ENCODE measurements around the gene ATP1B3. TPM values are rescaled to one million over a fixed set of nuclear protein-coding genes. Genes with fewer than 3 reads are reported as not detected.

ATP1B3 gene
- total RNA-seq, 1 donor from 2014 or later, result 103 TPM

DNA sequence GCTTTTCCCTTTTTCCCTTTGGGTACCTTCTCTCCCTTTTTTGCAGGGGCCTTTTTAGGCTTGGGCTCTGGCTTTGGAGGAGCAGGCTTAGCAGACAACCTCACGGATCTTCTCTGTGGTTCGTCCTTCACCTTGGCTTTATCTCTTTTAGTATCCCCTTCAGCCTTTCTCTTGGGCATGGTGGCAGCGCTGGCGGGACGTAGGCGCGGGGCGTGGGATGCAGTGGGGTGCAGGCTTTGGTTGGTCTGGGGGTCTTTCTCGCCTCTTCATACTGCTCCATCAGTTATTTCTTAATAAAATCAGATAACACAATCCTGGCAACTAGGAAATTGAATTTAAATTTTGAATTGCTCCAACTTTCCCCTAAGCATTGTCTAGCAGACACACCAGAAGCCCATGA lies 11.3 kb upstream of the ATP1B3 start:
- Mint-ChIP-seq H3K36me3 (ENCODE audit: insufficient read depth) (no peaks in the 10 kb centered on the region), H3K9me3 (ENCODE audit: low read depth) (no peaks in the 10 kb centered on the region), H3K27ac (no peak overlapping the region), H3K4me3 (ENCODE audit: low read depth) (no peak overlapping the region), H3K4me1 (ENCODE audit: low read depth) (no peaks in the 10 kb centered on the region), H3K27me3 (no peaks in the 10 kb centered on the region)
- no peak for DNase-seq (ENCODE audit: low spot score, unreplicated experiment)
- TF ChIP-seq, protein P1, sequence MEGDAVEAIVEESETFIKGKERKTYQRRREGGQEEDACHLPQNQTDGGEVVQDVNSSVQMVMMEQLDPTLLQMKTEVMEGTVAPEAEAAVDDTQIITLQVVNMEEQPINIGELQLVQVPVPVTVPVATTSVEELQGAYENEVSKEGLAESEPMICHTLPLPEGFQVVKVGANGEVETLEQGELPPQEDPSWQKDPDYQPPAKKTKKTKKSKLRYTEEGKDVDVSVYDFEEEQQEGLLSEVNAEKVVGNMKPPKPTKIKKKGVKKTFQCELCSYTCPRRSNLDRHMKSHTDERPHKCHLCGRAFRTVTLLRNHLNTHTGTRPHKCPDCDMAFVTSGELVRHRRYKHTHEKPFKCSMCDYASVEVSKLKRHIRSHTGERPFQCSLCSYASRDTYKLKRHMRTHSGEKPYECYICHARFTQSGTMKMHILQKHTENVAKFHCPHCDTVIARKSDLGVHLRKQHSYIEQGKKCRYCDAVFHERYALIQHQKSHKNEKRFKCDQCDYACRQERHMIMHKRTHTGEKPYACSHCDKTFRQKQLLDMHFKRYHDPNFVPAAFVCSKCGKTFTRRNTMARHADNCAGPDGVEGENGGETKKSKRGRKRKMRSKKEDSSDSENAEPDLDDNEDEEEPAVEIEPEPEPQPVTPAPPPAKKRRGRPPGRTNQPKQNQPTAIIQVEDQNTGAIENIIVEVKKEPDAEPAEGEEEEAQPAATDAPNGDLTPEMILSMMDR (IDR thresholded peaks at IDR 0.05; ENCODE audit: unreplicated experiment), result no peak

DNA sequence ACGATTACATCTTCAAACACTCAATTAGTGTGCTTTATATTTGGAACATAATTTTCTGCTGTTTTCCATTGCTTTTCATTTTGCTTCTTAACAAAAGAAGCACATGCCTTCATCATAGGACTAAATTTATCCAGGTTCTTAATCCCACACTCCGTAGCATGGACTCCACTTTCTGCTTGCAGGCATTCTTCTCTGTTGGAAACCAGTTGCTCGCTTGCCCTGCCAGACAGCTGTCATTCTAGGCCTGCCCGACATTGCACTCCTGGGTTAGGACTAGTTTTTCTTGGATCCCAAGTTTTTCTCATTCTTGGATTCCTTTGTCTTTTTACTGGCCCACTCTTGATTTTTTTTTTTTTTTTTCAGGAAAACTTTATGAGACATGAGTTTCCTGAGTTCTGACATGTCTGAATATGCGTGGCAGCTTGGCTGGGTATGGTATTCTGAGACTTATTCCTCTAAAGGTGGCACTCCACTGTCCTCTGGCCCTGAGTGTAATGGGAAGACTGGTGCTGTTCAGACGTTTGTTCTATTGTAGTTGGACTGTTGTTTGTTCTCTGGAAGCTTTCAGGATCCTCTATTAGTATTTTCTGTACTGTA lies 6.3 kb upstream of the ATP1B3 start:
- Mint-ChIP-seq H3K9me3 (ENCODE audit: low read depth) (no peaks in the 10 kb centered on the region), H3K4me1 (ENCODE audit: low read depth) (peaks cover 1% of the 10 kb centered on the region), H3K27me3 (peaks cover 4% of the 10 kb centered on the region), H3K4me3 (ENCODE audit: low read depth) (no peak overlapping the region), H3K27ac (no peak overlapping the region), H3K36me3 (ENCODE audit: insufficient read depth) (no peaks in the 10 kb centered on the region)
- TF ChIP-seq, protein P1 (IDR thresholded peaks at IDR 0.05; ENCODE audit: unreplicated experiment), result no peak
- no peak for DNase-seq (ENCODE audit: low spot score, unreplicated experiment)

- H3K9me3 Mint-ChIP-seq (ENCODE audit: low read depth), result no peaks in the 10 kb centered on the region
- DNase-seq (ENCODE audit: low spot score, unreplicated experiment), result peak; percentile 75
Measured at GRCh38 chr3:141875374-141875892, 1.0 kb upstream of the ATP1B3 start.

GRCh38 chr3:141875893-141876380 lies 506 bp upstream of the ATP1B3 start:
- H3K27ac Mint-ChIP-seq, result peak overlapping the region; percentile 98
- H3K36me3 Mint-ChIP-seq (ENCODE audit: insufficient read depth), result no peaks in the 10 kb centered on the region
- no peaks in the 10 kb centered on the region for H3K9me3 Mint-ChIP-seq (ENCODE audit: low read depth)
- peak; percentile 19 for DNase-seq (ENCODE audit: low spot score, unreplicated experiment)
- TF ChIP-seq, protein P1 (IDR thresholded peaks at IDR 0.05; ENCODE audit: unreplicated experiment), result no peak
- H3K4me3 Mint-ChIP-seq (ENCODE audit: low read depth), result peak overlapping the region; percentile 90
- peaks cover 7% of the 10 kb centered on the region for H3K27me3 Mint-ChIP-seq
- H3K4me1 Mint-ChIP-seq (ENCODE audit: low read depth), result peaks cover 22% of the 10 kb centered on the region

More at GRCh38 chr3:141875374-141875892, 1.0 kb upstream of the ATP1B3 start:
- Mint-ChIP-seq H3K4me3 (ENCODE audit: low read depth) (peak overlapping the region; percentile 90), H3K27me3 (peaks cover 7% of the 10 kb centered on the region), H3K4me1 (ENCODE audit: low read depth) (peaks cover 22% of the 10 kb centered on the region), H3K27ac (peak overlapping the region; percentile 98), H3K36me3 (ENCODE audit: insufficient read depth) (no peaks in the 10 kb centered on the region)
- TF ChIP-seq, protein P1 (IDR thresholded peaks at IDR 0.05; ENCODE audit: unreplicated experiment), result peak; percentile 76

GRCh38 chr3:141876891-141877621 lies 613 bp downstream of the ATP1B3 start:
- Mint-ChIP-seq H3K27me3 (peaks cover 7% of the 10 kb centered on the region), H3K4me3 (ENCODE audit: low read depth) (peak overlapping the region; percentile 87), H3K9me3 (ENCODE audit: low read depth) (no peaks in the 10 kb centered on the region), H3K36me3 (ENCODE audit: insufficient read depth) (no peaks in the 10 kb centered on the region), H3K4me1 (ENCODE audit: low read depth) (peaks cover 22% of the 10 kb centered on the region), H3K27ac (peak overlapping the region; percentile 95)
- TF ChIP-seq, protein P1 (IDR thresholded peaks at IDR 0.05; ENCODE audit: unreplicated experiment), result no peak
- DNase-seq (ENCODE audit: low spot score, unreplicated experiment), result peak; percentile 43

All from progenitor cell of endocrine pancreas (in vitro differentiated cells).